Esophagus squamous epithelium (tissue), 5 donors: ENCODE results near the gene IPO8. TPM values are rescaled to one million over a fixed set of nuclear protein-coding genes. Genes with fewer than 3 reads are reported as not detected.
A peak's percentile ranks its signal among the peaks of the same experiment; 100 is the strongest.

Source experiments
- DNase-seq: peaks from one replicate; lab custom pipeline; 2025; lab: John Stamatoyannopoulos, UW
- H3K27ac ChIP-seq, 4 donors: fragments of 200-600 bp; sonication (generic); one replicate each; pipeline ENCODE4 v1.5.1; 2016 to 2019; ENCODE audit warnings: mild to moderate bottlenecking in 1 of 4
- H3K27me3 ChIP-seq, 4 donors: fragments of 200-600 bp; sonication (generic); 1 replicate in 3 of 4; 2 replicates in 1 of 4; pipeline versions ENCODE4 v1.5.1 to v1.6.0; 2017 to 2021; ENCODE audit warnings: antibody characterized with exemption in 1 of 4
- H3K36me3 ChIP-seq, 3 donors: fragments of 200-600 bp; sonication (generic); one replicate each; pipeline ENCODE4 v1.5.1; 2016 to 2019
- H3K4me1 ChIP-seq, 3 donors: fragments of 200-600 bp; sonication (generic); one replicate each; pipeline ENCODE4 v1.5.1; 2017 to 2019
- H3K4me3 ChIP-seq, 4 donors: fragments of 200-600 bp; sonication (generic); 1 replicate in 3 of 4; 2 replicates in 1 of 4; pipeline ENCODE4 v1.5.1; 2016 to 2019; ENCODE audit warnings: mild to moderate bottlenecking in 2 of 4, moderate library complexity in 1 of 4
- H3K9me3 ChIP-seq, 3 donors: fragments of 200-600 bp; sonication (generic); one replicate each; pipeline ENCODE4 v1.5.1; 2016 to 2019
- CTCF ChIP-seq, 6 experiments: fragments of 450-650 bp in 4 of 6; fragments of 200-600 bp in 2 of 6; sonication (generic) in 2 of 6; IDR thresholded peaks; one replicate each; pipeline ENCODE4 v1.5.1; 2016 to 2019; ENCODE audit warnings: antibody characterized with exemption in 6 of 6, mild to moderate bottlenecking in 4 of 6, moderate library complexity in 4 of 6
- POLR2A ChIP-seq, 4 donors: fragments of 450-650 bp; IDR thresholded peaks; one replicate each; pipeline ENCODE4 v1.6.1; 2017; ENCODE audit warnings: antibody characterized with exemption in 4 of 4, mild to moderate bottlenecking in 4 of 4, moderate library complexity in 3 of 4
- WGBS, 2 donors: methylation state at CpG; one replicate each; pipeline ENCODE4 v1.1.5; 2018; 5-methylcytosine and 5-hydroxymethylcytosine counted together
- intact Hi-C: fragments of 100-400 bp; cut with DNase I; formaldehyde crosslinking; loops from one replicate; pipeline ENCODE4 v1.15.0; 2022
- total RNA-seq, 4 donors: library from RNA; depleted of rRNA; stranded (reverse); fragments of >200 nt; gene quantifications; one replicate each; pipeline ENCODE4 v1.1.0, GENCODE V29; 2016
- donor health status: DM: yes; HTN: yes; CAD: no.

Gene IPO8
- 10 to 100 TPM; 18.0 to 31.9 (median 29.0) TPM for total RNA-seq

DNA sequence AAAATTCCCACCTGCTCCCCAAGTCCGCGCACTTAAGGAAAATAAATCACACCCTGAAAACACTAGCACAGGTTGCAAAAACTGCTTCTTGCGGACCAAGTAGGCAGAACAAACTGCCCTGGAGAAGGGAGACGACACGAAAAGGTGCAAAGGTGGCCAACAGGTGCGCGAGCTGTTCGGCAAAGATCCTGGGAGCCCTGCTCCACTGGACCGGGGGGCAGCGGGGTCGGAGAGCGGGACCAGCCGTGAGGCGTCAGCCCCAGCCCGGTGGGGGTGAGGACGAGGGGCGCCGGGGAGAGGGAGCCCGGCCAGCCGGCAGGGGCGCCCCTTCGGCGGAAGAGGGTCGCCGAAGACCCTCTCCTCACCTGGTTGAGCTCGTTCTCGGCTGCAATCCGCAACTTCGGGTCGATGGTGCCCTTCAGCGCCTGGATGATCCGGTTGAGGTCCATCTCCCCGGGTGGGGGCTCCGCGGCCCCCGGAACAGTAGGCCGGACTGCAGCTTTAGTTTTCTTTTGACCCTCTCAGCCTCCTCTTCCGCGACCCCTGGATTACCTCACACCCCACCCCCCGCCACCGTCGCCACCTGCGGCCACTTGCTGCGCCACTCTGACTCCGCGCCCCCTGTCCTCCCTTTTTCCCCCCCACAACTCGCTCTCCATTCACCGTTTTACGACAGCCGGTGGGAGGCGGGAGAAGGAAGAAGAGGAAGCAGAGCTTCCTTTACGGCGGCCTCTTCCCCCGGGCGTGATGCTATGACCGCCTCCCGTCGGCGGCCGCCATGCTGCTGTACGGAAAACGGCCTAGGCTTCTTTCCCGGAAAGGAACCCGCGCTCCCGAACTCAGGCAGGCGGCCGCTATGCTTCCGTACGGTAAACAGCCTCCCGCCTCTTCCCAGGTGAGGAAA lies at the start of gene IPO8:
Gene IPO8, minus strand, starts transcription at position 671 of the 904 bp plus-strand sequence. Its CDS starts 222 bp downstream, at position 449.
- Histone ChIP-seq H3K27ac (peak within 1 kb of the TSS; percentile 87 to 91 (median 89)), H3K4me1 (peaks cover 9 to 50% (median 21%) of the 10 kb centered on the region in 3 donors), H3K36me3 (no peaks in the 10 kb centered on the region), H3K9me3 (no peaks in the 10 kb centered on the region), H3K27me3 (no peaks in the 10 kb centered on the region), H3K4me3 (peak within 1 kb of the TSS; percentile 95 to 100 (median 99))
- peak; percentile 65 for DNase-seq
- peak in 3 of 6 experiments; percentile 9 to 37 (median 11) for TF ChIP-seq CTCF (IDR thresholded peaks at IDR 0.05)
- no peak for TF ChIP-seq POLR2A (IDR thresholded peaks at IDR 0.05)
- 1% methylated on average over 44 to 49 of the region's 71 CpGs for WGBS, 2 donors
- intact Hi-C loops, result no loop called here

DNA sequence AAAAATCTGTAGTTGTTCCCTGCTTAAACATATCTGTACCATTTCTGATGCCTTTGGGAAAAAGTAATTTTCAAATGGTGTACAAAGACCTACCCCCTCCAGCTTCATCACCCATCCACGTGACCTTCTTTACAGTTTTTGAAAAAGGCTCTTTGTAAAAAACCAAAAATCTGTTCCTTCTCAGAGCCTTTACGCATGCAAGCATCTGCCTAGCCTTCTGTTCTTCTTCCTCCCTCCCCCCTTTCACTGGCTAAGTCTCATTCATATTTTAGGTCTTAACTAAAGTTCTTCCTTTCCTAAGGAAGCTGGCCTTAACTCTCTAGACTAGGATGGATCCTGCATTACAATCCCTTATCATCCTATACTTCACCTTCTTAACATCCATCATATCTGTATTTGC lies 48.7 kb upstream of the IPO8 start:
- no peak overlapping the region for H3K27ac ChIP-seq
- 93 to 98% methylated on average over 2 of the region's 2 CpGs for WGBS, 2 donors
- no peak for TF ChIP-seq POLR2A (IDR thresholded peaks at IDR 0.05)
- TF ChIP-seq CTCF (IDR thresholded peaks at IDR 0.05), result no peak

DNA sequence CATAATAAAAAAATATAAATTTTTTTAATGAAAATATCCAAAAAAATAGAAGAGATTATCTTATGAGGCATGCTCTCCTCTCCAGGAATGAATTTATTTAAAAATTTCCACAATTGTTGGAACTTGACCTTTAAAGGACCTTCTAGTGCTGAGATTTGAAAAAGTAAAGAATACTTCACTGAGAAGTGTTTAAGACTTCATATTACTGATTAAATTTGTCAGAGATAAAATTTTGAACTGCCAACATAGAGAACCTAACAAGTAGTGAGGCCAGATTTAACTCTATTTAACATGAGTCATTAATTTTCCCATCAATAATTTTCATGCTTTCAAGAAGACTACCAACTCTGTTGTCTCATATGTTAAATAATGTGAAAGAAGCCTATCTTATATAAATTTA lies 44.6 kb upstream of the IPO8 start:
- Histone ChIP-seq H3K9me3 (no peaks in the 10 kb centered on the region), H3K36me3 (peaks cover 0 to 36% (median 0%) of the 10 kb centered on the region in 3 donors), H3K27ac (no peak overlapping the region), H3K4me3 (no peak overlapping the region), H3K4me1 (no peaks in the 10 kb centered on the region), H3K27me3 (no peaks in the 10 kb centered on the region)
- intact Hi-C loops, result no loop called here
- TF ChIP-seq POLR2A (IDR thresholded peaks at IDR 0.05), result no peak
- no peak for TF ChIP-seq CTCF (IDR thresholded peaks at IDR 0.05)
- no peak for DNase-seq

More for the DNA sequence above, 48.7 kb upstream of the IPO8 start:
- Histone ChIP-seq H3K4me3 (no peak overlapping the region), H3K9me3 (no peaks in the 10 kb centered on the region), H3K4me1 (no peaks in the 10 kb centered on the region), H3K27me3 (no peaks in the 10 kb centered on the region), H3K36me3 (peaks cover 0 to 34% (median 0%) of the 10 kb centered on the region in 3 donors)
- DNase-seq, result no peak
- intact Hi-C loops, result no loop called here

GRCh38 chr12:30739020-30739419 lies 43.4 kb upstream of the IPO8 start:
- no peaks in the 10 kb centered on the region for H3K9me3 ChIP-seq
- no peaks in the 10 kb centered on the region for H3K4me1 ChIP-seq
- intact Hi-C loops, result no loop called here
- no peak for TF ChIP-seq CTCF (IDR thresholded peaks at IDR 0.05)
- TF ChIP-seq POLR2A (IDR thresholded peaks at IDR 0.05), result no peak
- 89 to 95% methylated on average over 2 of the region's 2 CpGs for WGBS, 2 donors
- no peaks in the 10 kb centered on the region for H3K27me3 ChIP-seq
- no peak overlapping the region for H3K27ac ChIP-seq
- no peak overlapping the region for H3K4me3 ChIP-seq
- DNase-seq, result no peak
- peaks cover 0 to 47% (median 0%) of the 10 kb centered on the region in 3 donors for H3K36me3 ChIP-seq

DNA sequence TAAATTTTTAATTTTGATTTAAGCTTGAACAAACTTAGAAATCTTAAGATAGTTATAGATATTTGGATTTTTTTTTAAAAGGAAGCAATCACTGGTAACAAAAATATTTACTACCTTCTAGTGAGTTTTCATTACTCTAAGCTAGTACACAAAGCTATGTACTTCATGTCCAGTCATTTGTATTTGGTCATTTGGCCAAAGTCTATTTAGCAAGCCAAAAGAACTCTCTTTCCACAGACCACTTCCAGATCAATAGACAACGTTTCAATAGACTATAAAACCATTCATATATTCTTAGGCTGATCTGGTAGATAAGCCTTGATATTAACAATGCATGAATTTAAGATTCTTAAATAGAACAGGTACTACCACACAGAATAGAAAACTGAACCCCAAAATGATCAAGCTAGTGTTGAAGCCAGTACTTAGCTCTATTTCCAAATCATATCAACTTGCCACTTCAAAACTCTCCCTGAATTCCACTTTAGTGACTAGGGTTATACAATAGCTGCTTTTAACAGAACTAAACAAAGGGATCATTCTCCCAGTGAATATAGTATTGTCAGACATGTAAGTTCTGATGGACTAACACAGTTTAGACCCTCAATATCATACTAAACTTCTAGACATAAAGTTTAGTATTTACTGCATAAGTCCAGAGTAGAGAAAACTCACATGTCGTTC lies 37.4 kb upstream of the IPO8 start:
- no peak overlapping the region for H3K4me3 ChIP-seq
- TF ChIP-seq CTCF (IDR thresholded peaks at IDR 0.05) (no peak), POLR2A (IDR thresholded peaks at IDR 0.05) (no peak)
- no peak for DNase-seq
- H3K36me3 ChIP-seq, result peaks cover 0 to 52% (median 0%) of the 10 kb centered on the region in 3 donors
- H3K27me3 ChIP-seq, result no peaks in the 10 kb centered on the region
- no peaks in the 10 kb centered on the region for H3K9me3 ChIP-seq
- intact Hi-C loops, result no loop called here
- H3K27ac ChIP-seq, result no peak overlapping the region
- H3K4me1 ChIP-seq, result no peaks in the 10 kb centered on the region
- 89 to 93% methylated on average over 2 of the region's 2 CpGs for WGBS, 2 donors
